Frontal cortex (tissue), 4 donors: ENCODE results near the gene MAD2L1. TPM values are rescaled to one million over a fixed set of nuclear protein-coding genes. Genes with fewer than 3 reads are reported as not detected.
"Not testable (repeated sequence)": the region's sequence is repeated elsewhere in the genome, so short reads cannot be mapped to it uniquely, and the experiment has no call there.

Experiments
- DNase-seq, 2 donors: peaks; one replicate each; pipeline ENCODE4 v3.0.0; 2012; ENCODE audit warnings: low spot score in 2 of 2
- FAIRE-seq: peaks from 2 replicates; lab custom pipeline; 2012; peaks lifted over from hg19 to GRCh38; lab: Jason Lieb, UNC
- total RNA-seq: library from RNA; depleted of rRNA; stranded (reverse); fragments of >200 nt; gene quantifications from one replicate; pipeline ENCODE4 v1.2.3, GENCODE V29; 2014
- donor health status: control.
- donor health status: control.
- donor health status: control.

MAD2L1 gene
- 4.9 TPM for total RNA-seq

DNA sequence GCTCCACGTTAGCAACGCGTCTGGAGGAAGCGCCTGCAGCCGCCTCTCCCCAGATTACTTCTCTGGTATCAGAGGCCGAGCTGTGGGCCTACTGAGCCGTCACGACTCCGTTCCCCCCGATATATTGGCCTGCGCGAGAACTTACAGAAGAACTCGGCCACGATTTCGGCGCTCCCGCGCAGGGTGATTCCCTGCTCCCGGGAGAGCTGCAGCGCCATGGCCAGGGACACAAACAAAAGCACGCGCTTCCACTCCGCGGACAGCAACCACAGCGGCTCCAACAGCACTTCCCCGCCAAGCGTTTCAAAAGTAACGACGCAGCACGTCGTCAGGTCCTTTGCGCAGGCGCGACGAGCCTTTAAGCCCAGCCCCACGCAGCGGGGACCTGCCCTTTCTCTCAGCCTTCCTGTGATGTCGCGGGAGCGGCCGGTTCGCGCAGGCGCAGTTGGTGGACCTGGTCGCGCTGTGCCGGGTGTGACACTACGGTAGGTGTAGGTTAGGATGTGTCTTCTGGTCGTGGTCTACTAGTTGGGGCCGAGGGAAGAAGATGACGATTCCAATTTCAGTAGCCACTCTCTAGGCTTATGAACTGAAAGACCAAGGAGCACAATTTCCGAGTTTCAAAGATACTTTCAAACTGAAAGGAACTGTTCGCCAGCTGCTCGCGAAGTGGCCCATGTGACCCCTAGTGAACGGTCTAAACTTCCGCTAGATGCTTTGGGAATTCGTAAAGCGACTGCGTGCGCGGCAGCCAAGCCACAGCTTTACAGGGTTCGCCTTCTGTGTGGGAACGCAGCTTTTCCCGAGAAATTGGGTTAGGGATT, at the start of gene MAD2L1:
TSS of gene MAD2L1 (minus strand) at position 332 of the 824 bp plus-strand sequence. CDS start at position 218, 114 bp downstream.
- FAIRE-seq: peak; percentile 62

DNA sequence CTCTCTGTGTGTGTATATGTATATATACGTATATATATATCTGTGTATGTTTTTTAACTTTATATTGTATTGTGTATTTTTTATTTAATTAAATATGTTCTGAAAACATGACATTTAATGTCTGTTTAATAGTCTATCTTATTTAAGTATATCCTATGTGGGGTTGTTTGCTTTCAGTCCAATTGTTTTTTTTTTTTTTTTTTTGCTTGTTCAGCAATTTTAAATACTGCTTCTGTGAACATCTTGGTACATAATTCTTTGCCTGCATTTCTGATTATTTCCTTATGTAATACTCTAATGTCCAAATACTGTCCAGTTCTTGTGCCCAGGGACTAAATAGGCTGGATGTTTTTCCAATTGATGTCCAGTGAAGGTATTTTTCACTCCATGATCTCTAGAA, 45.1 kb upstream of the MAD2L1 start:
- FAIRE-seq (peak; percentile 45), DNase-seq (no peak)

More for the DNA sequence above, at the start of gene MAD2L1:
- DNase-seq: peak; percentile 70 to 89

DNA sequence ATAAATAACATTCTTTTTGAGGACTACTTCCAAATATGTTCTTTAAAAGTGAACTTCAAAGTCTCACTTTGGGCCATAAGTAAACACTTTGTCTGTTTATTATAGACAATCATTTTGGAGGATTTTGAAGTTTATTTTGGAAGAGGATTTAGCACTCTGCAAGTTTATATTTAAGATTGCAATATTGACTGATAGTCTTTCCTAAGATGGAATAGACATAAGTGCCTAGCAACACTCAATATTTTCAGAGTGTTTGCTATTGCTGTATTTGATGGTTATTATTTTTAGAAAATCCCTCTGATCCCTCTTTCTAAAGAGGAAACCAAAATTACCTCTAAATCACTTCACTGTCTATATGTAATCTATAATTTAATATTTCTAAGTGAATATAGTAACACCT, 42.8 kb upstream of the MAD2L1 start:
- FAIRE-seq (no peak), DNase-seq (no peak)

DNA sequence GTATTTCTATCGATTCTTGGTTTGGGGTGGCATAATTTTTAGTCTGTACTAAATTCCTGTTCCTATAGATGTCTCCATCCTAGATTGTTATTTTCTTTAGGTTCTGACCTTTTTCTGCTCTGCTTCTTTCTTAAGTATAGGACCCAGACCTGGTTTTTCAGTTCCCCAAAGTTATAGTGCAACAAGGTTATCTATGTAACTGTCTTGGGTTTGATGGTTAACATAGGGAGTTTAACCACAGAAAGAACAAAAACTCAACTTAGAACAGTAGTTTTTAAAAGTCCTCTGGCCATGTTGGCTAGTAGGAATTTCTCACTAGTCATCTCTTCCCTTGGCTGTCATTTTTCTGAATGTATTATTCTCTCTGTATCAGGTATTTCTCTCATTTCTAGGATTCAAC, 38.8 kb upstream of the MAD2L1 start:
- no peak for FAIRE-seq
- no peak for DNase-seq

DNA sequence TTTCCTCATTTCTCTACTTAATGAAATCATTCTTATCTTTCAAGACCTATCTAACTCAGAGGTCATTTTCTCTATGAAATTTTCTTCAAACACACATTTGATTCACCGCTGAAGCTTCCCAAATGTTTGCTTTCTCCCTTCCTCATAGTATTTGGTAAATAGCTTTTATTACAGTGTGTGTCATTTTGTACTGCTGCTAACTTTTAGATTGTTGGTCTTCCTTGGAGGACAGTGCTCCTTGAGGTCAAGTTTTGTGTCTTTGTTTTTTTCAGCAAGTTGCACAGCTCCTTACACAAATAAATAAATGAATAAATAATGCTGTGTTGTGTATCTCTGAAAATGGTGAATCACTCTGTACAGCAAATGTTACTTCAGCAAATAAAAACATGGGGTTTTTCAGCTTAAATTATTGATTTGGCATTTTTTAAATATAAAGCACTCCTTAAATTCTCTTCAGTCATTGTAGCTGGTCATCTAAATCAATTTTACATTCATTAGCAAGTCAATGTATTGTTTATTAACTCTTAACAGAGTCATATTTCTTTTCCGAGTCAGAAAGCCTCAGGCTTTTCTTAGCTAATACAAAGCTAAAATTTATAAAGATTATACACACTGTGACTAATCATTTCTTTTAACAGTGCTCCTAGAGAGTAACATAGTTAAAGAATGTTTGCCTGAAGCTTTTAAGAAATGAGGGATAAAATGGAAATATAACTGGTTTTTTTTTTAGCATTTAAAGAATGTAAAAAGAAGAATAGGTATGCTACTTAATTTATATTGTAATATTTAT, 30.1 kb upstream of the MAD2L1 start:
- DNase-seq (no peak), FAIRE-seq (no peak)

DNA sequence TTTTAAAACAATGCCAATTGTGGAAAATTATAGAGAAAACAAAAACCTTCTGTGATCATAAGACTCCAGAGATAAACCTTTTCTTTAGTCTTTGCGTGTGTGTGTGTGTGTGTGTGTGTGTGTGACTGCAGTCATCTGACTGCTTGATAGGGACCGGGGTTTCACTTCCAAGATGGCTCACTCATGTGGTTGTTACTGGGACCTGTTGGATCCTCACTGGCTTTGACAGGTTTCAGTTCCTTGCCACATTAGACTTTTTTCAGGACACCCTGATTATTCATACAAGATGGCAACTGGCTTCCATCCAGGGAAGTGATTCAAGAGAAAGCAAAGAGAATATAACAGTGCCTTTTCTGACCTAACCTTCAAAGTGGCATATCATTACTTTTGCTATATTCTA, 21.9 kb upstream of the MAD2L1 start:
- DNase-seq (no peak), FAIRE-seq (no peak)

DNA sequence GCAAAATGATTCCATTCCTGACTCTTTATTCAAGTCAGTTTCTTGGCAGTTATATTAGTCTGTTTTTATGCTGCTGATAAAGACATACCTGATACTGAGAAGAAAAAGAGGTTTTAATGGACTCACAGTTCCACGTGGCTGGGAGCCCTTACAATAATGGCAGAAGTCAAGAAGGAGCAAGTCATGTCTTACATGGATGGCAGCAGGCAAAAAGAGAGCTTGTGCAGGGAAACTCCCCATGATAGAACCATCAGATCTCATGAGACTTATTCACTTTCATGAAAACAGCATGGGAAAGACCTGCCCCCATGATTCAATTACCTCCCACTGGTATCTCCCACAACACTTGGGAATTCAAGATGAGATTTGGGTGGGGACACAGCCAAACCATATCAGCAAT, 21.4 kb upstream of the MAD2L1 start:
- not testable (repeated sequence) for DNase-seq, FAIRE-seq

DNA sequence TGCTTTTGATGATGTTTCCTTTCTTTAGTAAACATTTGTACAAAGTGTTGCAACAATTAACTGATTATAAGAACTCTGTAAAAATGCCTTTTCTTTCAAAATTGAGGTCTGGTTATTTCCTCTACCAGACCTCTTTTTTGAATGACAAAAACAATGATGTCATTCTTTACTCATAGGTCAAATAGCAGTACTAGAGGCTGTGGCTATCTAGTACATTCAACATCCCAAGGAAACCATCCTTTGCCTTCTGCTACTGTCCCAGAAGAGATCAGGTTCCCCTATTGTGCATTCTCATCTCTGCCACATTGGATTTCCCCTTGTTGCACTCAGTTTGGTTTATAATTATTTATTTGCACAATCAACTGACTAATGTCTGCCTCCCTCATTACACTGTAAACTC, 19.1 kb upstream of the MAD2L1 start:
- no peak for DNase-seq
- FAIRE-seq: no peak

DNA sequence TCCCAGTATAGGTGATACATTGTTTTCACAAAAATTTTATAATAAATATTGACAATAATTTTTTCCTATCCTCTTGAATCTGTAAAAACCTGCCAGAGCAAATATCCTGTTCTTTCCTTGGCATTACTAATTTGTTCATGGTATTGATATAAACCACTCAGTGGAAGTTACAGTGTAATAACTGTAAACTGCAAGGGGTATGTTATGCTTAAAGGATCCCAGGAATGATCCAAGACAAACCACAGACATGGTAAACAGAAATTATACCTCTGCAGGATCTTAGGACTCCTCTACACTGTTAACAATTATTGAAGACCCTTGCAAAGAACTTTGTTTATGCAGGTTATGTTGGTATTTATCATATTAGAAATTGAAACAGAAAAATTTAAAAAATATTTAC, 17.7 kb upstream of the MAD2L1 start:
- DNase-seq (no peak), FAIRE-seq (peak; percentile 80)

DNA sequence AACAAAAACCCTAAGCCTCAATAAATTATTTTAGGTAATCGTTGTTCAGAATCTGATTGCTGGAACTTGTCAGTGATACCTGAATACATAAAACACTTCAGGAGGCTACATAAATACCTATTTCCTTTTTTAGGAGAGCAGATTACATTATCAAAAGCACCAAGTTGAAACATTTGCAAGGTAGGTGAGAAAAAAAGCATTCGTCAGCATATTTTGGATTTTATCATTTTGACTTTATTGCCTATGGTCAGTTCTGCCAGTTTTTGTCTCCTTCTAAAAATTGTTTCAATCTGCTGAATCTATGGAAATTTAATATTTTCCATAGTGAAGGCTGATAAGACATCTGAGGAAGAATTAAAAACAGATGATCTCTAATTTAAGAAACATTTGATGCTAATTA, 16.5 kb upstream of the MAD2L1 start:
- FAIRE-seq (no peak), DNase-seq (no peak)

DNA sequence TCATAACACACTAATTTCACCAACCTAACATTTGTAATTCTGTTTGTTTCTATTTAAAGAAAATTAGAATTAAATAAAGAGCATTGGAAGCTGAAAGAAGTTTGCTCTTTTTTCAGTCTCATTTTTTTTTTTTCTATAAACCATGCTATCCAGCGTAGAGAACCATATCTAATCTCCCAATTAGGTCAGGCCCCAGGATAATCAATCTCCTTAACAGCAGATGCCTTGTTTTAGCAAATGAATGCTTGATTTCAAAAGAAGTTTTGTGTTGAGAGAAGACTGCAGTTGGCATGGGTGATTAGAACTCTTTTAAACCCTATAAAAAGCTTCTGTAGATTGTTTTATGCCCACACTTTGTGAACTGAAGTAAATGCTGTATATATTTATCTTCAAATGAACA, 15.6 kb upstream of the MAD2L1 start:
- no peak for FAIRE-seq
- DNase-seq: no peak

DNA sequence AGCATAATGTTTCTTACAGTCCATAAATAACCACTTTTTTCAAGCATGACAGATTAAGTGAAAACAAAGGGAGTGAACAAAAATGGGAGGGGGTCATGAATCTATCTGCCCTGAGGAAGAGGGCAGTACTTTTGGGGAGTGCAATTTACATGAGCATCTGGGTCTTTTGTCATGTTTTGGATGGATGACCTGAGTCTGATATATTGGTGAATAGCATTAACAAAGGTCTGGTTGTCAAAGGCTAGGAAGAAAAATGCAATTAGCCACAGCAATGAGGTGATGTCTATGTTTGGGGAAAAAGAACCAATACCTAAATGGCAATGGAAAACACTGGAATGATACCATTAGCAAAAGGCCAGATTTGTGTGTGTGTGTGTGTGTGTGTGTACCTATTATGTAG, 15.1 kb upstream of the MAD2L1 start:
- no peak for FAIRE-seq

DNA sequence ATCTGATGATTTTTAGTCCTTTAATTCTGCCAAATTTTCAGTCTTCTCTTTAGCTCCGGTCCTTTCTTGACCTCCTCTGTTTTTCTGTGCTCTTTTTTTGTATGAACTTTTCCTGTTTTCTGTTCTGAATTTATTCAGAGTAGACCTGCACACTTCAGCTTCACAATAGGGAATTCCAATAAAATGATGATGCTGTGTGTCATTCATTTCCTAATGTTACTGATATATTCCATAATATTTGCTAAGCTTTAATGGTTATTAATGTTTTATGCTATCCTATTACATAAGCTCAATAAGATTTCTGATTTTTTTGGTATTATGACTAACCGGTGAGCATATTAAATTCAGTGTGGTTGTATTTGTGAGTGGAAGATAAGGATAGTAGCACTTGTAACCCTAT, 13.9 kb upstream of the MAD2L1 start:
- DNase-seq (no peak), FAIRE-seq (no peak)

More for the DNA sequence above, 15.1 kb upstream of the MAD2L1 start:
- no peak for DNase-seq

DNA sequence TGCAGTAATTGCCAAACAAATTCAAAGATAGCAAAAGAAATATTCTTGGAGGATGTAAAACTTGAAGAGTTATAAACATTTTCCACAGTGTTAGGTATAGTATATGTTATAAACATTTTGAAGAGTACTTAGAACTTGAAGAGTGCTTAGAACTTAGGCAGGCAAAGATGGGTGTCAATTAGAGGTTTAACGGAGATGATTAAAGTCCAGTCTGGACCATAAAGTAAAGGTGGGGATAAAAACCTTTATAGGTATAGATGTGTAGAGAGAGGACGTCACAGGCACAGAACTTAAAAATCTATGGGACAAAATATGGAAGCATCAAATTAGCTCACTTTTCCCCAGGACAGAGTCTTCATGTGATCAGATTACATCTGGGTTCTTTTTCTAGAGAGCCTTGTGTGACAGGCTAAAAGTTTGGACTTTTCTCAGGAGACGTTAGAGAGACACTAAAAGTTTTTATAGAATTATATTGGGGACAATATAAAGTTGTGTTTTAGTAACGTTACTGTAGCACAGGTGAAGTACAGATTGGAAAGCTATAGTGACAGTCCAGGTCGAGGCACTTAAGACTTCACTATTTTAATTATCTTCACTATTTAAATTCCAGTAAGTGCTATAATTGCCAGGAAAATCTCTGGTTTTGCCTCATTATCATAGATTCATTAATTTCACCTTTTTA, 13.3 kb upstream of the MAD2L1 start:
- FAIRE-seq (no peak), DNase-seq (no peak)

DNA sequence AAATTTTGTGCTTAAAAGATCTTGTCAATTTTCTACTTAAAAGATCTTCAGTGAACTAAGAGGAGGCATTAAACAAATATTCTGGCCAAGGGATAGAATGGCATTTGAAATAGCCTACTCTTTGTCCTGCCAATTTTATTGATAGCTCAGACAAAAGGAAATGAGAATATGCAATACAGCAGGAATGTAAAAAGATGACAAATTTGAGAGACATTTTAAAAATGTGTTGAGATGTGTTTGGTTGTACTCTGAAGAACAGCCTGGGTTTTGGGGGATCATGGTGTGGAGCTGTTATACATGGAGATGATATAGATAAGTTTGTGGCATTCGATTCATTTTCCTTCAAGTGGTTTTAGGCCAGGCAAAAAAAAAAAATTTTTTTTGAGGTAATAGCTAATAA, 11.6 kb upstream of the MAD2L1 start:
- FAIRE-seq: no peak
- DNase-seq: no peak

DNA sequence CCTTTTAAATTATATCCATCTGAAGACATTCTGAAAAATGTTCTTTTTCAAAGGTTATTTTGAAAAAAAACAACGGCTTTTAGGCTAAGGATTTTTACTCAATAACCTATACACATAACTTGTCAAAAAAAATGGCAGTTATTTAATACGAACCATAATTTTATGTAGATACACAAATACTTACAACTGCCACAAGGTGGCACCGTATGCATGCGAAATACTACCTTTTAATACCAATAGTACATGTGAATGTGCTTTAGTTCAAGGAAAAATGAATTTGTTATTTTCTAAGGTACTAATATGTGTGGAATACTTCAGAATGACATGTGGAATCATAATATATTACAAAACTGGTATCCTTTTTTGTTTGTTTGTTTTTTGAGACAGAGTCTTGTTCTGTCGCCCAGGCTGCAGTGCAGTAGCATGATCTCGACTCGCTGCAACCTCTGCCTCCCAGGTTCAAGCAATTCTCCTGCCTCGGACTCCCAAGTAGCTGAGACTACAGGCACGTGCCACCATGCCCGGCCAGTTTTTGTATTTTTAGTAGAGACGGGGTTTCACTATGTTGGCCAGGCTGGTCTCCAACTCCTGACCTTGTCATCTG, 4.6 kb upstream of the MAD2L1 start:
- FAIRE-seq: peak; percentile 96

DNA sequence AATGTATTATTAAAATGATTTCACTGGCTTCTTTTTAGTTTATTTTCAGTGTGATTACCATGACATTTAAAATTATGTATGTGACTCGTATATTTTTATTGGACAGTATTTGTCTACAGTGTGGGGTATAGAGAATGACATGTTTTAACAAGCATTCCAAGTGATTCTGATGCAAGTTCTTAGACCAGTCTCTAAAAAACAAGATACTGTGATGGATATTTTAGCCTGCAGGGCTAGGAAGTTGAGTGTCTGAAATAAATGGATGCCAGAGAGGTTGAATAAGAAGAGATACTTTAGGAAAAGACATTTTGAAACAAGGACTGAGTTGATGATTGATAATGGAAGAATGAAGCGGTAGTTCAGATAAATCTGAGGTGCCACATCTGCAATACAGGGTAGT, 3.5 kb upstream of the MAD2L1 start:
- no peak for FAIRE-seq

More for the DNA sequence above, 4.6 kb upstream of the MAD2L1 start:
- peak in 1 of 2 donors; percentile 28 for DNase-seq

DNA sequence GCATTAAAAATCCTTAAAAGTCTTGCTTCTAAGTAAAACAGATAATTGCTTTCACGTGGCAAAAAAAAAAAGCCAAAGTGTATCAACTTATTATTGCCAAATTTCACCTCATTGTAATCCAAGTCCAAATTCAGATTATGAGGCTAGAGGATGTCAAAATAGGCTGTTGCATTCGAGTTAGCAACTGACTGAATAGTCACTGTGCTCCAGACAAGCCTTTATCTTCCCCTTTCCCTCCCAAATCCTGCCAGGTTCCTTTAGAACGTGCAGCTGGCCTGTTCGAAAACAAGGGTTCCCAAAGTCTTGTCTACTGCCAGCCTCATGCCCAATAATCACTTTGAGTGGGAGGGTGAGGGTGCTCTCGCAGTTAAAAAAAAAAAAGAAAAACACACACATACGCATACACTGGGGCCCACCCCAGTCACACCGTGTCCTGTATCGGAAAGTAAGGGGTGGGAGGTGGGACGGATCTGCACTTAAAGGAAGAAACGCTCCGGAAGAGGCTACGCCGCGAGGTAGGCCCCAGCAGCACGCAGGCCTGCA, 603 bp downstream of the MAD2L1 start:
- no peak for DNase-seq
- FAIRE-seq: no peak

More for the DNA sequence above, 3.5 kb upstream of the MAD2L1 start:
- DNase-seq: no peak

DNA sequence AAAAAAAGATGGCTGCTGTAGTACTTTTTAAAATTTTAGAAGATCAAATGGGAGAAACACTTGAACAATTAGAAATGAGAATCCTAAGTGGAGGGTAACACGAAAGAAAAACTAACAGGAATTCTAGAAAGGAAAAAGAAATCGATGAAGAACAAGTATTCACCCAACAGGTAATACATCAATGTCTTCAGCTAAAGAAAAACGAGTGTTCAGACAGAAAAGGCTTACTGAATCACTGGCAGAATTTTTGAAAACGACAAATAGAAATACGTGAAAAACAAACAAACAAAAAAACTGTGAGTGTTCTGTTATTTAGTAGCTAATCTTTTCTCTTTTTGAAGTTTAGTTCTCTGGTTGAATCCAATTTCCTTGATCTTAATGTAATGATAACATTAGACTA, 1.8 kb downstream of the MAD2L1 start:
- no peak for DNase-seq
- FAIRE-seq: no peak

DNA sequence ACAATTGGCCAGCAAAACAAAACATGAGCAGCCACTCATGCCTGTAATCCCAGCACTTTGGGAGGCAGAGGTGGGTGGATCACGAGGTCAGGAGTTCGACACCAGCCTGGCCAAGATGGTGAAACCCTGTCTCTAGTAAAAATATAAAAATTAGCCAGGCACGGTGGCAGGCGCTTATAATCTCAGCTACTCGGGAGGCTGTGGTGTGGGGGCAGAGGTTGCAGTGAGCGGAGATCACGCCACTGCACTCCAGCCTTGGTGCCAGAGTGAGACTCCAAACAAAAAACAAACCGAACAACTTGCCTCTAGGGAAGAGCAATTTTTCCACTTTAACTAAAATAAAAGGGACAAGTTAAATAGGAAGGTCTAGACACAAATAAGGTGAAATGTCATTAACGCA, 2.9 kb downstream of the MAD2L1 start:
- not testable (repeated sequence) for FAIRE-seq, DNase-seq
